K562 (cell line): ENCODE measurements around the gene PALLD. TPM values are rescaled to one million over a fixed set of nuclear protein-coding genes. Genes with fewer than 3 reads are reported as not detected.

Experiments used
- ATAC-seq: fragments of 200-7000 bp; cut with Tn5 transposase; 3 replicates; pipeline ENCODE4 v1.9.1; 2020; ENCODE audit warnings: moderate library complexity
- BruUV-seq: library from RNA; stranded (reverse); fragments of 400-500 nt; replicated peaks from 2 replicates; lab custom pipeline; 2021; lab: Mats Ljungman, UMichigan
- CTCF ChIA-PET: fragments of 300-600 bp; formaldehyde crosslinking; extraction: SDS; loops from one replicate; lab custom pipeline; 2021; ENCODE audit warnings: low intra/inter-chr PET ratio; lab: Yijun Ruan, JAX
- POLR2A ChIA-PET: fragments of 300-600, 350-650 bp; sonication (Branson Sonifier 250); formaldehyde crosslinking; extraction: SDS; loops from one replicate; lab custom pipeline; 2021; ENCODE audit warnings: antibody characterized with exemption, inconsistent platforms; lab: Yijun Ruan, JAX
- DNase-seq, 4 experiments: peaks; one replicate each; pipeline versions ENCODE4 v3.0.0 to v3.0.0-alpha.2; 2011 to 2018; ENCODE audit warnings: low spot score in 3 of 4, mixed read lengths in 3 of 4; ENCODE audit errors: extremely low read depth in 1 of 4
- FAIRE-seq: peaks from 2 replicates; lab custom pipeline; 2011; peaks lifted over from hg19 to GRCh38; lab: Jason Lieb, UNC
- H2AFZ ChIP-seq: 2 replicates; pipeline ENCODE4 v1.6.0; 2011; ENCODE audit warnings: low read depth, low read length, control low read depth, inconsistent platforms
- H3K27ac ChIP-seq: fragments of 200-600 bp; 3 replicates; pipeline ENCODE4 v1.8.0; 2011; ENCODE audit warnings: low read depth, mild to moderate bottlenecking, control low read depth, inconsistent platforms, low read length, moderate library complexity, mixed read lengths; ENCODE audit errors: extremely low read depth
- H3K27me3 ChIP-seq, 2 experiments: fragments of 300-600 bp in 1 of 2; 2 replicates in 1 of 2; 3 replicates in 1 of 2; pipeline versions ENCODE4 v1.6.0 to v1.8.0; 2011; ENCODE audit warnings: inconsistent platforms in 2 of 2, low read length in 2 of 2, mild to moderate bottlenecking in 1 of 2, mixed read lengths in 1 of 2, moderate library complexity in 1 of 2; ENCODE audit not compliant: control insufficient read depth in 2 of 2, insufficient read depth in 2 of 2
- H3K36me3 ChIP-seq: fragments of 300-600 bp; 3 replicates; pipeline ENCODE4 v1.8.0; 2011; ENCODE audit warnings: mild to moderate bottlenecking, low read length, inconsistent platforms; ENCODE audit not compliant: control insufficient read depth, insufficient read depth
- H3K4me1 ChIP-seq, 2 experiments: fragments of 200-600 bp in 1 of 2; replicated peaks in 1 of 2; 2 replicates in 1 of 2; 3 replicates in 1 of 2; pipeline versions ENCODE4 v1.5.1 to v1.8.0; 2011; ENCODE audit warnings: inconsistent platforms in 2 of 2, low read length in 2 of 2, mild to moderate bottlenecking in 1 of 2, mixed read lengths in 1 of 2, moderate library complexity in 1 of 2; ENCODE audit not compliant: control insufficient read depth in 2 of 2, insufficient read depth in 2 of 2
- H3K4me2 ChIP-seq: 2 replicates; pipeline ENCODE4 v1.6.1; 2011; ENCODE audit warnings: low read length, control low read depth, inconsistent platforms, mixed read lengths; ENCODE audit not compliant: insufficient read depth
- H3K4me3 ChIP-seq: fragments of 200-600 bp; sonication (generic), shearing (Covaris generic); 2 replicates; pipeline ENCODE4 v1.5.1; 2016; ENCODE audit warnings: control low read depth, inconsistent platforms
- H3K79me2 ChIP-seq: fragments of 200-600 bp; 3 replicates; pipeline ENCODE4 v1.8.0; 2011; ENCODE audit warnings: low read length, inconsistent platforms; ENCODE audit not compliant: control insufficient read depth, insufficient read depth
- H3K9ac ChIP-seq, 2 experiments: 2 replicates each; pipeline versions ENCODE4 v1.6.0 to v1.6.1; 2011; ENCODE audit warnings: low read depth in 2 of 2, low read length in 2 of 2, control low read depth in 1 of 2, inconsistent platforms in 1 of 2, mild to moderate bottlenecking in 1 of 2, mixed read lengths in 1 of 2; ENCODE audit not compliant: insufficient read depth in 1 of 2
- H3K9me1 ChIP-seq: one replicate; pipeline ENCODE4 v1.6.0; 2011; ENCODE audit warnings: inconsistent platforms, mild to moderate bottlenecking, low read length, moderate library complexity; ENCODE audit not compliant: control insufficient read depth, insufficient read depth
- H3K9me3 ChIP-seq: replicated peaks from 2 replicates; pipeline ENCODE4 v1.5.1; 2011; ENCODE audit warnings: low read depth, low read length, inconsistent platforms; ENCODE audit not compliant: control insufficient read depth, insufficient read depth
- H4K20me1 ChIP-seq: replicated peaks from 2 replicates; pipeline ENCODE4 v1.6.1; 2011; ENCODE audit warnings: low read length, inconsistent platforms, mixed read lengths; ENCODE audit not compliant: control insufficient read depth, insufficient read depth
- FOXP1 ChIP-seq: sonication (generic); formaldehyde crosslinking; IDR thresholded peaks from 2 replicates; pipeline ENCODE4 v1.8.0; 2022; ENCODE audit warnings: mild to moderate bottlenecking, missing genetic modification reagents
- GATA2 ChIP-seq: sonication (generic); formaldehyde crosslinking; IDR thresholded peaks from 2 replicates; pipeline ENCODE4 v1.4.0; 2020; ENCODE audit warnings: mild to moderate bottlenecking, missing genetic modification reagents
- SAFB ChIP-seq: fragments of 200-400 bp; formaldehyde crosslinking; IDR thresholded peaks from 2 replicates; pipeline ENCODE4 v1.6.1; 2017; ENCODE audit warnings: low read depth, low read length, borderline replicate concordance
- SAFB2 ChIP-seq: fragments of 200-400 bp; formaldehyde crosslinking; IDR thresholded peaks from 2 replicates; pipeline ENCODE4 v1.6.1; 2018; ENCODE audit warnings: borderline replicate concordance, low read length, low read depth, moderate library complexity; ENCODE audit not compliant: severe bottlenecking
- SMC3 ChIP-seq: conservative IDR thresholded peaks from 2 replicates; pipeline ENCODE4 v1.6.1; 2011; ENCODE audit warnings: low read depth, low read length, improper control_type of control experiment; ENCODE audit not compliant: insufficient read depth
- ZNF121 ChIP-seq: sonication (generic); formaldehyde crosslinking; conservative IDR thresholded peaks from 2 replicates; pipeline ENCODE4 v1.8.0; 2022; ENCODE audit warnings: missing genetic modification reagents
- ZNF143 ChIP-seq: sonication (generic); formaldehyde crosslinking; IDR thresholded peaks from 2 replicates; pipeline ENCODE4 v1.9.0; 2022; ENCODE audit warnings: mild to moderate bottlenecking, missing genetic modification reagents
- ZNF174 ChIP-seq: fragments of 250-450 bp; sonication (Bioruptor Pico); IDR thresholded peaks from 2 replicates; pipeline ENCODE4 v1.4.0; 2020; ENCODE audit warnings: mild to moderate bottlenecking
- WGBS: fragments of 100-300 bp; shearing (Covaris generic); methylation state at CpG from one replicate; pipeline ENCODE4 v1.1.6; 2016; ENCODE audit warnings: low coverage, mixed read lengths; ENCODE audit not compliant: insufficient coverage; ENCODE audit errors: missing lambda C conversion rate; 5-methylcytosine and 5-hydroxymethylcytosine counted together
- in situ Hi-C: fragments of 300-500 bp; cut with MboI; formaldehyde crosslinking; loops from 4 replicates; pipeline ENCODE4 v1.15.0; 2018; ENCODE audit warnings: inconsistent platforms, mixed read lengths
- intact Hi-C: fragments of 100-400 bp; cut with micrococcal nuclease; formaldehyde crosslinking; loops from 2 replicates; pipeline ENCODE4 v1.14.2; 2022
- polyA plus RNA-seq, 8 experiments: library from polyadenylated mRNA; depleted of rRNA in 4 of 8; stranded (reverse) in 5 of 8; unstranded in 3 of 8; fragments of >200 nt; fragmentation: Nextera tagmentation in 2 of 8; fragmentation: Illumina TruSeq in 1 of 8; extraction: Ambion mirVana in 2 of 8; extraction: Trizol in 1 of 8; gene quantifications; 2 replicates each; pipeline versions ENCODE4 v1.2.1 to v1.2.3, GENCODE V29; 2011 to 2014; ENCODE audit warnings: inconsistent platforms in 1 of 8, missing spikeins in 1 of 8
- total RNA-seq, 7 experiments: library from RNA; depleted of rRNA in 6 of 7; stranded (reverse); fragments of >200 nt in 6 of 7; fragmentation: Illumina TruSeq in 2 of 7; extraction: Trizol in 2 of 7; gene quantifications; 2 replicates each; pipeline versions ENCODE4 v1.2.1 to v1.2.3, GENCODE V29; 2011 to 2021; ENCODE audit warnings: low replicate concordance in 1 of 7
- TF ChIP-seq, protein P1 (sequence below): fragments of 450-650 bp; IDR thresholded peaks from 2 replicates; pipeline ENCODE4 v1.6.1; 2017; ENCODE audit warnings: mild to moderate bottlenecking, moderate library complexity

Gene PALLD
- total and polyA plus RNA-seq, 9 of the 15 experiments (the other 6 are each of a cell fraction or from before 2014, with no cell fraction given): 0.01 to 0.35 (median 0.06) TPM; not detected in 3

DNA sequence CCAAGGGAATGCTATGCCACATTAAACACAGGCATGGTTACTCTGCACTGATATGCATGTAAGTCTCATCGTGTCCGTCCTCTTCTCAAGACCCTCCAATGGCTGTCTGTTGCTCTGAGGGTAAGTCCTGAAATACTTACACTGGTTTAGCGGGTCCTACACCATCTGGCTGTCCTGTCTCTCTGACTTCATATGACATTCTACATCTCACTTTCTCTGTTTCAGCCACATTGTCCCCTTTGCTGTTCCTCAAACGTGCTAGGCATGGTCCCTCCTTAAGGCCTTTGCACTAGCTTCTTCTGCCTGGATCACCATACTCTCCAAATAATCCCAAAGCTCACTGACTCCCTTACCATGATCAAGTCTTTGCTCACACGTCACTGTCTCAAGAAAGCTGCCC, 131.4 kb downstream of the PALLD start:
- Histone ChIP-seq H2AFZ (no peak overlapping the region), H3K9me3 (no peaks in the 10 kb centered on the region), H4K20me1 (no peaks in the 10 kb centered on the region), H3K9me1 (no peaks in the 10 kb centered on the region), H3K4me3 (no peak overlapping the region), H3K27me3 (peaks cover 5 to 7% of the 10 kb centered on the region in 2 experiments; a peak in 3 of 5 replicates), H3K36me3 (no peaks in the 10 kb centered on the region), H3K9ac (no peak overlapping the region), H3K79me2 (no peaks in the 10 kb centered on the region), H3K27ac (no peak overlapping the region), H3K4me2 (no peak overlapping the region), H3K4me1 (peaks cover 0 to 5% of the 10 kb centered on the region in 2 experiments; a peak in 1 of 5 replicates)
- no TSS peak for BruUV-seq
- ChIA-PET CTCF (no interaction called here), POLR2A (no interaction called here)
- ATAC-seq (no peak), DNase-seq (no peak), FAIRE-seq (no peak)
- WGBS: 0% methylated on average over 5 of the region's 5 CpGs
- TF ChIP-seq ZNF121 (CRISPR knock-in tag) (no peak), ZNF143 (no peak), SAFB (no peak), SAFB2 (no peak), SMC3 (no peak), FOXP1 (CRISPR knock-in tag) (no peak), GATA2 (no peak), ZNF174 (CRISPR knock-in tag) (no peak)
- TF ChIP-seq, protein P1, sequence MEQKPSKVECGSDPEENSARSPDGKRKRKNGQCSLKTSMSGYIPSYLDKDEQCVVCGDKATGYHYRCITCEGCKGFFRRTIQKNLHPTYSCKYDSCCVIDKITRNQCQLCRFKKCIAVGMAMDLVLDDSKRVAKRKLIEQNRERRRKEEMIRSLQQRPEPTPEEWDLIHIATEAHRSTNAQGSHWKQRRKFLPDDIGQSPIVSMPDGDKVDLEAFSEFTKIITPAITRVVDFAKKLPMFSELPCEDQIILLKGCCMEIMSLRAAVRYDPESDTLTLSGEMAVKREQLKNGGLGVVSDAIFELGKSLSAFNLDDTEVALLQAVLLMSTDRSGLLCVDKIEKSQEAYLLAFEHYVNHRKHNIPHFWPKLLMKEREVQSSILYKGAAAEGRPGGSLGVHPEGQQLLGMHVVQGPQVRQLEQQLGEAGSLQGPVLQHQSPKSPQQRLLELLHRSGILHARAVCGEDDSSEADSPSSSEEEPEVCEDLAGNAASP: no peak
- intact Hi-C loops: no loop called here
- in situ Hi-C loops: no loop called here
